H1 (cell line): ENCODE data around the gene PJA1. TPM values are rescaled to one million over a fixed set of nuclear protein-coding genes. Genes with fewer than 3 reads are reported as not detected.

Source experiments
- CTCF ChIA-PET: fragments of 300-600 bp; sonication (Branson Sonifier 250); formaldehyde crosslinking; loops from one replicate; lab custom pipeline; 2021; ENCODE audit not compliant: partially characterized antibody; lab: Charles Lee
- POLR2A ChIA-PET: fragments of 300-600 bp; sonication (Branson Sonifier 250); formaldehyde crosslinking; loops from one replicate; lab custom pipeline; 2021; ENCODE audit warnings: inconsistent platforms; ENCODE audit not compliant: partially characterized antibody; lab: Charles Lee
- DNase-seq, 2 experiments: peaks; one replicate each; pipeline versions ENCODE4 v3.0.0 to v3.0.0-alpha.2; 2010 to 2022; ENCODE audit warnings: low spot score in 2 of 2, low read depth in 1 of 2, mixed read lengths in 1 of 2
- FAIRE-seq: peaks from 2 replicates; lab custom pipeline; 2011; peaks lifted over from hg19 to GRCh38; lab: Jason Lieb, UNC
- H2AFZ ChIP-seq: 2 replicates; pipeline ENCODE4 v1.8.1; 2012; ENCODE audit warnings: low read length, inconsistent platforms
- H2AK5ac ChIP-seq: 2 replicates; pipeline ENCODE4 v1.6.1; 2013; ENCODE audit warnings: low read depth, low read length
- H2BK120ac ChIP-seq: replicated peaks from 2 replicates; pipeline ENCODE3; 2013; ENCODE audit warnings: low read depth, low read length, inconsistent platforms
- H2BK12ac ChIP-seq: 2 replicates; pipeline ENCODE4 v1.6.1; 2013; ENCODE audit warnings: low read depth, low read length
- H2BK15ac ChIP-seq: 2 replicates; pipeline ENCODE4 v1.6.1; 2013; ENCODE audit warnings: low read length
- H2BK20ac ChIP-seq: 2 replicates; pipeline ENCODE4 v1.6.1; 2013; ENCODE audit warnings: low read length
- H2BK5ac ChIP-seq: 2 replicates; pipeline ENCODE4 v1.6.1; 2013; ENCODE audit warnings: low read depth, low read length
- H3K14ac ChIP-seq: 2 replicates; pipeline ENCODE4 v1.6.1; 2013; ENCODE audit warnings: inconsistent platforms; ENCODE audit not compliant: insufficient read length
- H3K18ac ChIP-seq: 2 replicates; pipeline ENCODE4 v1.6.1; 2013; ENCODE audit warnings: low read length; ENCODE audit errors: extremely low read depth
- H3K23ac ChIP-seq: 2 replicates; pipeline ENCODE4 v1.6.1; 2013; ENCODE audit warnings: inconsistent platforms; ENCODE audit not compliant: insufficient read length
- H3K23me2 ChIP-seq: 2 replicates; pipeline ENCODE4 v1.6.1; 2013; ENCODE audit warnings: low read depth, low read length
- H3K27ac ChIP-seq: 2 replicates; pipeline ENCODE4 v1.6.1; 2011; ENCODE audit warnings: low read depth, low read length, inconsistent platforms
- H3K27me3 ChIP-seq, 4 experiments: replicated peaks in 1 of 4; 1 replicate in 1 of 4; 2 replicates in 3 of 4; pipeline versions ENCODE4 v1.6.1 to v1.8.1; 2011 to 2013; ENCODE audit warnings: low read length in 3 of 4, mild to moderate bottlenecking in 3 of 4, inconsistent platforms in 2 of 4, mixed read lengths in 2 of 4, moderate library complexity in 1 of 4; ENCODE audit not compliant: control insufficient read depth in 3 of 4, insufficient read depth in 3 of 4; ENCODE audit errors: extremely low read depth in 1 of 4
- H3K36me3 ChIP-seq, 4 experiments: 2 replicates each; pipeline versions ENCODE4 v1.6.1 to v1.8.1; 2011 to 2013; ENCODE audit warnings: mild to moderate bottlenecking in 4 of 4, low read length in 3 of 4, moderate library complexity in 2 of 4, control low read depth in 1 of 4, inconsistent platforms in 1 of 4; ENCODE audit not compliant: insufficient read depth in 4 of 4, control insufficient read depth in 2 of 4
- H3K4ac ChIP-seq: replicated peaks from 2 replicates; pipeline ENCODE3; 2013; ENCODE audit warnings: low read length, low read depth, mixed read lengths, inconsistent platforms; ENCODE audit not compliant: insufficient read length
- H3K4me1 ChIP-seq, 4 experiments: replicated peaks in 1 of 4; 1 replicate in 1 of 4; 2 replicates in 3 of 4; pipeline versions ENCODE4 v1.6.1 to v1.8.1; 2011 to 2013; ENCODE audit warnings: low read length in 3 of 4, inconsistent platforms in 2 of 4, mixed read lengths in 1 of 4; ENCODE audit not compliant: insufficient read depth in 4 of 4, control insufficient read depth in 3 of 4
- H3K4me2 ChIP-seq, 2 experiments: 2 replicates each; pipeline versions ENCODE4 v1.6.1 to v1.8.1; 2011 to 2013; ENCODE audit warnings: low read depth in 2 of 2, low read length in 2 of 2, control low read depth in 1 of 2, inconsistent platforms in 1 of 2, mild to moderate bottlenecking in 1 of 2; ENCODE audit not compliant: insufficient read depth in 1 of 2
- H3K4me3 ChIP-seq, 4 experiments: fragments of 200-600, 300-600 bp in 1 of 4; sonication (generic), shearing (Covaris generic), sonication (Bioruptor Twin) in 1 of 4; 2 replicates each; pipeline versions ENCODE4 v1.5.1 to v1.8.1; 2011 to 2016; ENCODE audit warnings: low read length in 4 of 4, low read depth in 3 of 4, control low read depth in 2 of 4, inconsistent platforms in 2 of 4, mild to moderate bottlenecking in 2 of 4, mixed read lengths in 1 of 4, moderate library complexity in 1 of 4; ENCODE audit not compliant: insufficient read depth in 2 of 4; ENCODE audit errors: extremely low read depth in 1 of 4
- H3K56ac ChIP-seq: replicated peaks from 2 replicates; pipeline ENCODE3; 2013; ENCODE audit warnings: low read depth, mild to moderate bottlenecking, mixed read lengths, low read length, inconsistent platforms; ENCODE audit not compliant: insufficient read length
- H3K79me1 ChIP-seq: 2 replicates; pipeline ENCODE4 v1.6.1; 2013; ENCODE audit warnings: low read depth, low read length, control low read depth
- H3K79me2 ChIP-seq, 2 experiments: 2 replicates each; pipeline versions ENCODE4 v1.6.1 to v1.8.1; 2012 to 2013; ENCODE audit warnings: low read length in 2 of 2, mild to moderate bottlenecking in 2 of 2, inconsistent platforms in 1 of 2; ENCODE audit not compliant: insufficient read depth in 2 of 2, control insufficient read depth in 1 of 2
- H3K9ac ChIP-seq, 4 experiments: replicated peaks in 1 of 4; 1 replicate in 1 of 4; 2 replicates in 3 of 4; pipeline versions ENCODE4 v1.6.1 to v1.8.1; 2011 to 2013; ENCODE audit warnings: low read depth in 3 of 4, low read length in 3 of 4, control low read depth in 2 of 4, mild to moderate bottlenecking in 2 of 4, moderate library complexity in 2 of 4, inconsistent platforms in 1 of 4; ENCODE audit errors: extremely low read depth in 1 of 4
- H3K9me3 ChIP-seq, 2 experiments: 2 replicates each; pipeline versions ENCODE4 v1.6.1 to v1.8.1; 2012 to 2013; ENCODE audit warnings: mild to moderate bottlenecking in 2 of 2, moderate library complexity in 2 of 2, control low read depth in 1 of 2, inconsistent platforms in 1 of 2, low read depth in 1 of 2, low read length in 1 of 2, mixed read lengths in 1 of 2; ENCODE audit not compliant: insufficient read depth in 2 of 2
- H4K20me1 ChIP-seq, 2 experiments: replicated peaks in 1 of 2; 2 replicates each; pipeline versions ENCODE3 to v1.8.1; 2011 to 2013; ENCODE audit warnings: inconsistent platforms in 2 of 2, low read length in 2 of 2, mild to moderate bottlenecking in 1 of 2; ENCODE audit not compliant: insufficient read depth in 2 of 2, control insufficient read depth in 1 of 2
- H4K5ac ChIP-seq: 2 replicates; pipeline ENCODE4 v1.6.1; 2013; ENCODE audit warnings: low read length, low read depth, mixed read lengths, inconsistent platforms; ENCODE audit not compliant: insufficient read length
- H4K8ac ChIP-seq: 2 replicates; pipeline ENCODE4 v1.8.0; 2013; ENCODE audit warnings: mild to moderate bottlenecking, moderate library complexity, low read length, inconsistent platforms; ENCODE audit not compliant: insufficient read depth; ENCODE audit errors: extremely low read depth
- H4K91ac ChIP-seq: replicated peaks from 2 replicates; pipeline ENCODE3; 2013; ENCODE audit warnings: low read length, mixed read lengths, inconsistent platforms; ENCODE audit not compliant: insufficient read length
- BRCA1 ChIP-seq: IDR thresholded peaks from 2 replicates; pipeline ENCODE4 v1.6.1; 2012; ENCODE audit warnings: low read depth, low read length, improper control_type of control experiment
- CHD2 ChIP-seq: IDR thresholded peaks from 2 replicates; pipeline ENCODE4 v1.6.1; 2012; ENCODE audit warnings: low read length, improper control_type of control experiment
- EZH2 ChIP-seq: fragments of 200-600 bp; sonication (generic); IDR thresholded peaks from 2 replicates; pipeline ENCODE4 v1.7.1; 2012; ENCODE audit warnings: low read depth, mild to moderate bottlenecking, moderate library complexity, low read length, inconsistent platforms; ENCODE audit not compliant: severe bottlenecking
- KDM1A ChIP-seq: fragments of 200-600, 300-600 bp; sonication (generic); IDR thresholded peaks from 2 replicates; pipeline ENCODE4 v1.7.1; 2016; ENCODE audit warnings: mild to moderate bottlenecking, low read length, borderline replicate concordance
- NANOG ChIP-seq: IDR thresholded peaks from 2 replicates; pipeline ENCODE4 v1.6.1; 2011; ENCODE audit warnings: low read length, low read depth, mild to moderate bottlenecking, inconsistent platforms; ENCODE audit not compliant: insufficient read depth, poor library complexity, severe bottlenecking
- POLR2AphosphoS5 ChIP-seq: IDR thresholded peaks from 2 replicates; pipeline ENCODE4 v1.6.1; 2011; ENCODE audit warnings: low read depth, low read length
- RAD21 ChIP-seq, 2 experiments: IDR thresholded peaks in 1 of 2; conservative IDR thresholded peaks in 1 of 2; 2 replicates each; pipeline ENCODE4 v1.6.1; 2011; ENCODE audit warnings: low read depth in 2 of 2, low read length in 2 of 2, improper control_type of control experiment in 1 of 2, inconsistent platforms in 1 of 2, mild to moderate bottlenecking in 1 of 2, moderate library complexity in 1 of 2
- WGBS, 2 experiments: shearing (Covaris generic) in 1 of 2; methylation state at CpG; one replicate each; pipeline versions ENCODE4 v1.1.6 to v1.1.7; 2013 to 2015; ENCODE audit warnings: low lambda C conversion rate in 2 of 2, mixed read lengths in 2 of 2, inconsistent platforms in 1 of 2, low coverage in 1 of 2, missing lambda C conversion rate in 1 of 2; ENCODE audit not compliant: insufficient replicate concordance in 2 of 2, insufficient coverage in 1 of 2, insufficient read length in 1 of 2; ENCODE audit errors: extremely low coverage in 1 of 2, missing lambda C conversion rate in 1 of 2; 5-methylcytosine and 5-hydroxymethylcytosine counted together
- polyA plus RNA-seq, 7 experiments: library from polyadenylated mRNA; depleted of rRNA in 3 of 7; stranded (reverse) in 5 of 7; unstranded in 2 of 7; fragments of >200 nt in 5 of 7; fragments of 200-250 nt in 2 of 7; gene quantifications; 1 replicate in 5 of 7; 2 replicates in 1 of 7; 4 replicates in 1 of 7; pipeline versions ENCODE4 v1.2.1 to v1.2.3, GENCODE V29; 2011 to 2013; ENCODE audit warnings: missing spikeins in 2 of 7, mixed read lengths in 2 of 7
- total RNA-seq: library from RNA; stranded (reverse); fragmentation: NEBNext Ultra II Directional; extraction: Animal tissue kit (Norgen Biotek cat#: 25700); gene quantifications from 2 replicates; pipeline ENCODE4 v1.2.1, GENCODE V29; 2021
- TF ChIP-seq, protein P1 (sequence below): IDR thresholded peaks from 2 replicates; pipeline ENCODE4 v1.6.1; 2012; ENCODE audit warnings: inconsistent platforms
- TF ChIP-seq, protein P2 (sequence below), 3 experiments: IDR thresholded peaks; 1 replicate in 2 of 3; 2 replicates in 1 of 3; pipeline versions ENCODE4 v1.5.1 to v1.6.1; 2011; ENCODE audit warnings: low read length in 3 of 3, mild to moderate bottlenecking in 3 of 3, inconsistent platforms in 2 of 3, low read depth in 1 of 3, moderate library complexity in 1 of 3; ENCODE audit not compliant: insufficient read depth in 1 of 3; ENCODE audit errors: control extremely low read depth in 1 of 3

Gene PJA1
- total and polyA plus RNA-seq, 2 of the 8 experiments (the other 6 are each of a cell fraction or from before 2014, with no cell fraction given) = 25.7 to 37.0 TPM

DNA sequence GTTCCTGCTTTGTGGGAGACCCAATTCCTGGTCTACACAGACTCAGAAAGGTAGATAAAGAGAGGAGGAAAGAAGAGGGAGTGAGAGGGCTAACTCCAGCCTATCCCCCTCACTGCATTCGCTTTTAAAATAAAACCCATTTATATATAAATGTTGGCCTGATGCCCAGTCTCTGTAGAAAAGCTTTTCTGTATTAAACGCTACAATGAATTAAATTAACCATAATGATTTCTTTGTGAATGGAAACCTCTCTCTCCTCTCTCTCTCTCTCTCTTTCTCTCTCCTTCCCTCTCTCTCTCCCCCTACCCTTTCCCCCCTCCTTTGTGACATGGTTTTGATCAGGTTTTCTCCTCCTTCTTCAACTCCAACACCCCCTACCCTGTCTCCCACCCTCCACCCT, 34.8 kb downstream of the PJA1 start:
- H3K27ac ChIP-seq = no peak overlapping the region
- 95% methylated on average over 2 of the region's 2 CpGs; no CpG with 5 or more reads in 1 of the 2 experiments for WGBS, 2 experiments
- H4K91ac ChIP-seq = no peak overlapping the region
- H2BK12ac ChIP-seq = no peak overlapping the region
- peaks cover 0 to 21% (median 8%) of the 10 kb centered on the region in 4 experiments; a peak in 4 of 7 replicates for H3K27me3 ChIP-seq
- H3K4ac ChIP-seq = no peak overlapping the region
- no peak overlapping the region for H3K9ac ChIP-seq
- no peak overlapping the region for H4K8ac ChIP-seq
- FAIRE-seq (no peak), DNase-seq (no peak)
- no peaks in the 10 kb centered on the region for H4K20me1 ChIP-seq
- H2BK20ac ChIP-seq = no peak overlapping the region
- no peak overlapping the region for H3K14ac ChIP-seq
- H3K79me1 ChIP-seq = no peaks in the 10 kb centered on the region
- no peak overlapping the region for H2AFZ ChIP-seq
- H3K4me2 ChIP-seq = no peak overlapping the region
- TF ChIP-seq, protein P1, sequence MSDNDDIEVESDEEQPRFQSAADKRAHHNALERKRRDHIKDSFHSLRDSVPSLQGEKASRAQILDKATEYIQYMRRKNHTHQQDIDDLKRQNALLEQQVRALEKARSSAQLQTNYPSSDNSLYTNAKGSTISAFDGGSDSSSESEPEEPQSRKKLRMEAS = no peak
- no peak for TF ChIP-seq RAD21 (IDR thresholded peaks at IDR 0.05 in 1 of 2, conservative IDR thresholded peaks at IDR 0.05 in 1 of 2; ENCODE audit: low read depth in 2 of 2, low read length in 2 of 2)
- TF ChIP-seq EZH2 = no peak
- TF ChIP-seq, protein P2, sequence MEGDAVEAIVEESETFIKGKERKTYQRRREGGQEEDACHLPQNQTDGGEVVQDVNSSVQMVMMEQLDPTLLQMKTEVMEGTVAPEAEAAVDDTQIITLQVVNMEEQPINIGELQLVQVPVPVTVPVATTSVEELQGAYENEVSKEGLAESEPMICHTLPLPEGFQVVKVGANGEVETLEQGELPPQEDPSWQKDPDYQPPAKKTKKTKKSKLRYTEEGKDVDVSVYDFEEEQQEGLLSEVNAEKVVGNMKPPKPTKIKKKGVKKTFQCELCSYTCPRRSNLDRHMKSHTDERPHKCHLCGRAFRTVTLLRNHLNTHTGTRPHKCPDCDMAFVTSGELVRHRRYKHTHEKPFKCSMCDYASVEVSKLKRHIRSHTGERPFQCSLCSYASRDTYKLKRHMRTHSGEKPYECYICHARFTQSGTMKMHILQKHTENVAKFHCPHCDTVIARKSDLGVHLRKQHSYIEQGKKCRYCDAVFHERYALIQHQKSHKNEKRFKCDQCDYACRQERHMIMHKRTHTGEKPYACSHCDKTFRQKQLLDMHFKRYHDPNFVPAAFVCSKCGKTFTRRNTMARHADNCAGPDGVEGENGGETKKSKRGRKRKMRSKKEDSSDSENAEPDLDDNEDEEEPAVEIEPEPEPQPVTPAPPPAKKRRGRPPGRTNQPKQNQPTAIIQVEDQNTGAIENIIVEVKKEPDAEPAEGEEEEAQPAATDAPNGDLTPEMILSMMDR (IDR thresholded peaks at IDR 0.05; ENCODE audit: control extremely low read depth in 1 of 3, insufficient read depth in 1 of 3, low read depth in 1 of 3, low read length in 3 of 3) = no peak
- no peak for TF ChIP-seq KDM1A
- no peak for TF ChIP-seq NANOG
- no peak for TF ChIP-seq CHD2
- TF ChIP-seq POLR2AphosphoS5 = no peak
- no peak for TF ChIP-seq BRCA1
- ChIA-PET POLR2A (interaction anchor here (0.8 kb wide), 1 partner anchor 38 kb away, joined by 3 read pairs; no protein-coding TSS in a partner anchor), CTCF (interaction anchor here (1.0 to 1.3 kb wide), 3 partner anchors 92 to 303 kb away, joined by 3 to 4 read pairs (median 4); no protein-coding TSS in a partner anchor)
- H3K23me2 ChIP-seq = no peaks in the 10 kb centered on the region
- no peaks in the 10 kb centered on the region for H3K79me2 ChIP-seq
- H2BK120ac ChIP-seq = no peak overlapping the region
- no peak overlapping the region for H2BK15ac ChIP-seq
- no peak overlapping the region for H3K18ac ChIP-seq
- peaks cover 2 to 21% (median 11%) of the 10 kb centered on the region in 4 experiments for H3K4me1 ChIP-seq
- no peak overlapping the region for H2AK5ac ChIP-seq
- no peak overlapping the region for H3K23ac ChIP-seq
- no peak overlapping the region for H3K56ac ChIP-seq
- H2BK5ac ChIP-seq = no peak overlapping the region
- H3K36me3 ChIP-seq = no peaks in the 10 kb centered on the region
- H3K4me3 ChIP-seq = no peak overlapping the region
- no peaks in the 10 kb centered on the region for H3K9me3 ChIP-seq
- no peak overlapping the region for H4K5ac ChIP-seq
